IMR-90 (cell line): Measurements from ENCODE around the gene NR4A1. TPM values are rescaled to one million over a fixed set of nuclear protein-coding genes. Genes with fewer than 3 reads are reported as not detected.

Experiments
- ATAC-seq: fragments of 200-7000 bp; cut with Tn5 transposase; 2 replicates; pipeline ENCODE4 v1.9.1; 2020; ENCODE audit warnings: low read depth, mild to moderate bottlenecking, moderate library complexity
- BruUV-seq: library from RNA; stranded (reverse); fragments of 400-500 nt; replicated peaks from 2 replicates; lab custom pipeline; 2021; lab: Mats Ljungman, UMichigan
- CTCF ChIA-PET: fragments of 300-600 bp; formaldehyde crosslinking; extraction: SDS; loops from one replicate; lab custom pipeline; 2021; ENCODE audit warnings: antibody characterized with exemption; lab: Yijun Ruan, JAX
- POLR2A ChIA-PET: fragments of 300-600 bp; sonication (Branson Sonifier 250); formaldehyde crosslinking; loops from one replicate; lab custom pipeline; 2022; ENCODE audit warnings: antibody characterized with exemption; ENCODE audit not compliant: unreplicated experiment; lab: Charles Lee
- DNase-seq: peaks from one replicate; pipeline ENCODE4 v3.0.0; 2013
- H2AFZ ChIP-seq: replicated peaks from 2 replicates; pipeline ENCODE3; 2013; ENCODE audit warnings: low read length, mild to moderate bottlenecking; ENCODE audit not compliant: poor library complexity
- H2AK5ac ChIP-seq: 2 replicates; pipeline ENCODE4 v1.6.1; 2013; ENCODE audit warnings: low read depth, low read length, inconsistent platforms
- H2AK9ac ChIP-seq: replicated peaks from 2 replicates; pipeline ENCODE3; 2013; ENCODE audit warnings: mild to moderate bottlenecking, low read depth, low read length, moderate library complexity; ENCODE audit not compliant: poor library complexity
- H2BK120ac ChIP-seq: 2 replicates; pipeline ENCODE4 v1.6.1; 2013; ENCODE audit warnings: low read depth, low read length, inconsistent platforms
- H2BK15ac ChIP-seq: 3 replicates; pipeline ENCODE4 v1.6.1; 2013; ENCODE audit warnings: low read depth, low read length, inconsistent platforms
- H2BK20ac ChIP-seq: 2 replicates; pipeline ENCODE4 v1.6.1; 2013; ENCODE audit warnings: low read depth, mild to moderate bottlenecking, inconsistent platforms, low read length, moderate library complexity
- H2BK5ac ChIP-seq: 2 replicates; pipeline ENCODE4 v1.6.1; 2013; ENCODE audit warnings: mild to moderate bottlenecking, low read depth, low read length, inconsistent platforms; ENCODE audit not compliant: poor library complexity, severe bottlenecking
- H3K14ac ChIP-seq: replicated peaks from 2 replicates; pipeline ENCODE4 v1.6.1; 2013; ENCODE audit warnings: low read depth, low read length, inconsistent platforms
- H3K18ac ChIP-seq: 2 replicates; pipeline ENCODE4 v1.6.1; 2013; ENCODE audit warnings: low read depth, low read length, control low read depth
- H3K23ac ChIP-seq: 2 replicates; pipeline ENCODE4 v1.6.1; 2013; ENCODE audit warnings: low read depth, low read length, inconsistent platforms
- H3K27ac ChIP-seq: 2 replicates; pipeline ENCODE4 v1.5.1; 2013; ENCODE audit warnings: mild to moderate bottlenecking, control low read depth, low read length; ENCODE audit not compliant: insufficient read depth
- H3K27me3 ChIP-seq: 2 replicates; pipeline ENCODE4 v1.6.1; 2013; ENCODE audit warnings: low read length; ENCODE audit not compliant: control insufficient read depth, insufficient read depth
- H3K36me3 ChIP-seq: 2 replicates; pipeline ENCODE4 v1.6.1; 2013; ENCODE audit warnings: low read length, mixed read lengths; ENCODE audit not compliant: control insufficient read depth, insufficient read depth
- H3K4ac ChIP-seq: 2 replicates; pipeline ENCODE4 v1.6.1; 2013; ENCODE audit warnings: low read depth, low read length, inconsistent platforms
- H3K4me1 ChIP-seq: 2 replicates; pipeline ENCODE4 v1.6.1; 2013; ENCODE audit warnings: low read length, mixed read lengths; ENCODE audit not compliant: control insufficient read depth, insufficient read depth
- H3K4me2 ChIP-seq: 2 replicates; pipeline ENCODE4 v1.6.1; 2013; ENCODE audit warnings: low read depth, mild to moderate bottlenecking, control low read depth, low read length, moderate library complexity
- H3K4me3 ChIP-seq: 2 replicates; pipeline ENCODE4 v1.5.1; 2013; ENCODE audit warnings: low read depth, mild to moderate bottlenecking, control low read depth, low read length, moderate library complexity; ENCODE audit not compliant: insufficient read depth
- H3K56ac ChIP-seq: 2 replicates; pipeline ENCODE4 v1.6.1; 2013; ENCODE audit warnings: low read length, inconsistent platforms; ENCODE audit not compliant: insufficient read depth; ENCODE audit errors: extremely low read depth
- H3K79me1 ChIP-seq, 2 experiments: 2 replicates each; pipeline ENCODE4 v1.6.1; 2013; ENCODE audit warnings: low read length in 2 of 2, inconsistent platforms in 1 of 2, low read depth in 1 of 2
- H3K9ac ChIP-seq: 2 replicates; pipeline ENCODE4 v1.6.1; 2013; ENCODE audit warnings: low read depth, low read length, control low read depth
- H3K9me1 ChIP-seq: 2 replicates; pipeline ENCODE4 v1.6.1; 2013; ENCODE audit warnings: low read length, inconsistent platforms; ENCODE audit not compliant: insufficient read depth
- H3K9me3 ChIP-seq: 2 replicates; pipeline ENCODE4 v1.6.1; 2013; ENCODE audit warnings: low read length; ENCODE audit not compliant: control insufficient read depth, insufficient read depth
- H4K20me1 ChIP-seq: 2 replicates; pipeline ENCODE4 v1.6.1; 2013; ENCODE audit warnings: low read length, inconsistent platforms; ENCODE audit not compliant: insufficient read depth
- H4K5ac ChIP-seq: 2 replicates; pipeline ENCODE4 v1.6.1; 2013; ENCODE audit warnings: mild to moderate bottlenecking, low read depth, low read length, control low read depth
- H4K8ac ChIP-seq, 2 experiments: 2 replicates each; pipeline ENCODE4 v1.6.1; 2013; ENCODE audit warnings: low read depth in 2 of 2, low read length in 2 of 2, control low read depth in 1 of 2, inconsistent platforms in 1 of 2
- H4K91ac ChIP-seq: 2 replicates; pipeline ENCODE4 v1.6.1; 2013; ENCODE audit warnings: low read depth, low read length, inconsistent platforms; ENCODE audit not compliant: insufficient read depth
- BHLHE40 ChIP-seq: fragments of 150-350 bp; IDR thresholded peaks from 2 replicates; pipeline ENCODE4 v1.6.1; 2016; ENCODE audit warnings: mild to moderate bottlenecking, low read depth, low read length
- CHD1 ChIP-seq: IDR thresholded peaks from 2 replicates; pipeline ENCODE4 v1.6.1; 2012; ENCODE audit warnings: low read depth, low read length, improper control_type of control experiment
- FOS ChIP-seq: fragments of 150-350 bp; IDR thresholded peaks from 2 replicates; pipeline ENCODE4 v1.6.1; 2016; ENCODE audit warnings: low read depth, low read length
- MAFK ChIP-seq: IDR thresholded peaks from 2 replicates; pipeline ENCODE4 v1.6.1; 2012; ENCODE audit warnings: low read depth, low read length, improper control_type of control experiment
- MXI1 ChIP-seq: IDR thresholded peaks from 2 replicates; pipeline ENCODE4 v1.6.1; 2012; ENCODE audit warnings: low read depth, mild to moderate bottlenecking, low read length, moderate library complexity, borderline replicate concordance
- NFE2L2 ChIP-seq: fragments of 150-350 bp; IDR thresholded peaks from 2 replicates; pipeline ENCODE4 v1.6.1; 2016; ENCODE audit warnings: low read depth, mild to moderate bottlenecking, low read length
- POLR2A ChIP-seq: IDR thresholded peaks from 2 replicates; pipeline ENCODE4 v1.6.1; 2012; ENCODE audit warnings: mild to moderate bottlenecking, low read depth, low read length
- RAD21 ChIP-seq: IDR thresholded peaks from 2 replicates; pipeline ENCODE4 v1.6.1; 2012; ENCODE audit warnings: low read length, improper control_type of control experiment
- RCOR1 ChIP-seq: IDR thresholded peaks from 2 replicates; pipeline ENCODE4 v1.6.1; 2012; ENCODE audit warnings: mild to moderate bottlenecking, low read length, improper control_type of control experiment; ENCODE audit not compliant: insufficient replicate concordance
- RFX5 ChIP-seq: IDR thresholded peaks from 2 replicates; pipeline ENCODE4 v1.8.0; 2012; ENCODE audit warnings: low read depth, mild to moderate bottlenecking, low read length, moderate library complexity
- SMC3 ChIP-seq: fragments of 150-350 bp; IDR thresholded peaks from 2 replicates; pipeline ENCODE4 v1.6.1; 2016; ENCODE audit warnings: low read depth, mild to moderate bottlenecking, antibody characterized with exemption, low read length, moderate library complexity
- WGBS, 2 experiments: methylation state at CpG; one replicate each; pipeline versions ENCODE4 v1.1.5 to v1.1.7; 2013; ENCODE audit warnings: missing lambda C conversion rate in 2 of 2; ENCODE audit not compliant: insufficient read length in 1 of 2; ENCODE audit errors: extremely low coverage in 2 of 2; 5-methylcytosine and 5-hydroxymethylcytosine counted together
- dilution Hi-C: fragments of 300-500 bp; cut with HindIII; formaldehyde crosslinking; loops from one replicate; pipeline ENCODE4 v1.14.3; 2018; ENCODE audit warnings: low sequenced_read_pairs; ENCODE audit not compliant: unreplicated experiment
- in situ Hi-C: fragments of 300-500 bp; cut with MboI; formaldehyde crosslinking; loops from 3 replicates; pipeline ENCODE4 v1.14.3; 2019; ENCODE audit warnings: low sequenced_read_pairs, inconsistent platforms, mixed read lengths
- intact Hi-C: fragments of 100-400 bp; cut with micrococcal nuclease; formaldehyde crosslinking; loops from 2 replicates; pipeline ENCODE4 v1.10.0; 2022
- polyA plus RNA-seq, 3 experiments: library from polyadenylated mRNA; depleted of rRNA; stranded (reverse); fragments of >200 nt; gene quantifications; 2 replicates each; pipeline ENCODE4 v1.2.3, GENCODE V29; 2012; ENCODE audit warnings: low replicate concordance in 1 of 3
- total RNA-seq: library from RNA; depleted of rRNA; stranded (reverse); fragments of >200 nt; gene quantifications from 2 replicates; pipeline ENCODE4 v1.2.3, GENCODE V29; 2012
- TF ChIP-seq, protein P1 (sequence below): fragments of 150-350 bp; IDR thresholded peaks from 2 replicates; pipeline ENCODE4 v1.6.1; 2016; ENCODE audit warnings: low read depth, mild to moderate bottlenecking, low read length, moderate library complexity, borderline replicate concordance
- TF ChIP-seq, protein P2 (sequence below): fragments of 150-350 bp; IDR thresholded peaks from 2 replicates; pipeline ENCODE4 v1.6.1; 2017; ENCODE audit warnings: mild to moderate bottlenecking, antibody characterized with exemption, low read length, low read depth
- TF ChIP-seq, protein P3 (sequence below): conservative IDR thresholded peaks from 2 replicates; pipeline ENCODE4 v1.5.1; 2012; ENCODE audit warnings: mild to moderate bottlenecking, low read depth, low read length, improper control_type of control experiment

The NR4A1 gene
- total and polyA plus RNA-seq, 2 of the 4 experiments (the other 2 are of a cell fraction) = 6.6 to 34.1 TPM

DNA sequence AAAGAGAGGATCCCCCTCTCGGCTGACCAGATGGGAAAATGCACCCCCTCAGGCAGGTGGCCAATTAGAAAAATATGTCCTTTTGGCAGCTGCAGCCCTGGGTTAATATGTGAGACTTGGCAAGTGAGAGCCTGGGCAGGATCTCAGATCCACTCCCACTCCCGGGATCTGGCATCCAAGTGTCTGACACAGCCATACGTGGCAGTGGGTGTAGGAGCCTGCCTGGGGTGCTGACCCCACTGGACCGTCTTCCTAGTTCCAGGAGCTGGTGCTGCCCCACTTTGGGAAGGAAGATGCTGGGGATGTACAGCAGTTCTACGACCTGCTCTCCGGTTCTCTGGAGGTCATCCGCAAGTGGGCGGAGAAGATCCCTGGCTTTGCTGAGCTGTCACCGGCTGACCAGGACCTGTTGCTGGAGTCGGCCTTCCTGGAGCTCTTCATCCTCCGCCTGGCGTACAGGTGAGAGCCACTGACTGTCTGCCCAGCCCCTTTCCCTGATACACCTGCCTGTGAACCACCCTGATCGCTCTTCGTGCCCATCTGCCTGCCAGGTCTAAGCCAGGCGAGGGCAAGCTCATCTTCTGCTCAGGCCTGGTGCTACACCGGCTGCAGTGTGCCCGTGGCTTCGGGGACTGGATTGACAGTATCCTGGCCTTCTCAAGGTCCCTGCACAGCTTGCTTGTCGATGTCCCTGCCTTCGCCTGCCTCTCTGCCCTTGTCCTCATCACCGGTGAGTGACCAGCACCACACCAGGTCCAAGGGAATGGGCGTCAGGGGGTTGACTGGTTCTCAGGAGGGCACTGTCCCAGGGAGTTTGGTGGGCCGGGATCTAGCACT is 5.8 kb downstream of the NR4A1 start:
- Histone ChIP-seq H3K4me1 (peaks cover 11% of the 10 kb centered on the region), H3K4me2 (no peak overlapping the region), H4K8ac (no peak overlapping the region), H2BK15ac (no peak overlapping the region), H3K9ac (no peak overlapping the region), H3K79me1 (peaks cover 0 to 37% of the 10 kb centered on the region in 2 experiments; a peak in 2 of 4 replicates), H4K20me1 (peaks cover 38% of the 10 kb centered on the region), H3K36me3 (peaks cover 46% of the 10 kb centered on the region), H3K27me3 (no peaks in the 10 kb centered on the region), H2BK120ac (no peak overlapping the region), H3K56ac (no peak overlapping the region), H3K27ac (no peak overlapping the region), H3K9me3 (no peaks in the 10 kb centered on the region), H3K14ac (no peak overlapping the region), H4K91ac (no peak overlapping the region), H2BK5ac (no peak overlapping the region), H3K4ac (no peak overlapping the region), H3K18ac (no peak overlapping the region), H4K5ac (no peak overlapping the region), H2AK5ac (no peak overlapping the region), H2AK9ac (peak overlapping the region; percentile 40), H3K23ac (no peak overlapping the region), H2AFZ (no peak overlapping the region), H3K4me3 (no peak overlapping the region), H2BK20ac (no peak overlapping the region), H3K9me1 (peaks cover 6% of the 10 kb centered on the region; the same call in 1 of the 2 replicates)
- POLR2A ChIA-PET = no interaction called here
- CTCF ChIA-PET = no interaction called here
- in situ Hi-C loops = no loop called here
- intact Hi-C loops = no loop called here
- ATAC-seq (no peak), DNase-seq (peak; percentile 54)
- dilution Hi-C loops = no loop called here
- 90% methylated on average over 14 of the region's 23 CpGs; no CpG with 5 or more reads in 1 of the 2 experiments for WGBS, 2 experiments
- BruUV-seq = no TSS peak
- TF ChIP-seq RAD21 (no peak), BHLHE40 (0 out of 2 replicates have a peak, but pooled peaks have one; percentile 1), RFX5 (no peak), POLR2A (peak; percentile 24), FOS (no peak), NFE2L2 (0 out of 2 replicates have a peak, but pooled peaks have one; percentile 1), RCOR1 (no peak), SMC3 (no peak), MXI1 (no peak), CHD1 (peak; percentile 66; the same call in 1 of the 2 replicates), MAFK (no peak)
- TF ChIP-seq, protein P1, sequence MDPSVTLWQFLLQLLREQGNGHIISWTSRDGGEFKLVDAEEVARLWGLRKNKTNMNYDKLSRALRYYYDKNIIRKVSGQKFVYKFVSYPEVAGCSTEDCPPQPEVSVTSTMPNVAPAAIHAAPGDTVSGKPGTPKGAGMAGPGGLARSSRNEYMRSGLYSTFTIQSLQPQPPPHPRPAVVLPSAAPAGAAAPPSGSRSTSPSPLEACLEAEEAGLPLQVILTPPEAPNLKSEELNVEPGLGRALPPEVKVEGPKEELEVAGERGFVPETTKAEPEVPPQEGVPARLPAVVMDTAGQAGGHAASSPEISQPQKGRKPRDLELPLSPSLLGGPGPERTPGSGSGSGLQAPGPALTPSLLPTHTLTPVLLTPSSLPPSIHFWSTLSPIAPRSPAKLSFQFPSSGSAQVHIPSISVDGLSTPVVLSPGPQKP = no peak
- TF ChIP-seq, protein P2, sequence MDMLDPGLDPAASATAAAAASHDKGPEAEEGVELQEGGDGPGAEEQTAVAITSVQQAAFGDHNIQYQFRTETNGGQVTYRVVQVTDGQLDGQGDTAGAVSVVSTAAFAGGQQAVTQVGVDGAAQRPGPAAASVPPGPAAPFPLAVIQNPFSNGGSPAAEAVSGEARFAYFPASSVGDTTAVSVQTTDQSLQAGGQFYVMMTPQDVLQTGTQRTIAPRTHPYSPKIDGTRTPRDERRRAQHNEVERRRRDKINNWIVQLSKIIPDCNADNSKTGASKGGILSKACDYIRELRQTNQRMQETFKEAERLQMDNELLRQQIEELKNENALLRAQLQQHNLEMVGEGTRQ = peak; percentile 23
- TF ChIP-seq, protein P3, sequence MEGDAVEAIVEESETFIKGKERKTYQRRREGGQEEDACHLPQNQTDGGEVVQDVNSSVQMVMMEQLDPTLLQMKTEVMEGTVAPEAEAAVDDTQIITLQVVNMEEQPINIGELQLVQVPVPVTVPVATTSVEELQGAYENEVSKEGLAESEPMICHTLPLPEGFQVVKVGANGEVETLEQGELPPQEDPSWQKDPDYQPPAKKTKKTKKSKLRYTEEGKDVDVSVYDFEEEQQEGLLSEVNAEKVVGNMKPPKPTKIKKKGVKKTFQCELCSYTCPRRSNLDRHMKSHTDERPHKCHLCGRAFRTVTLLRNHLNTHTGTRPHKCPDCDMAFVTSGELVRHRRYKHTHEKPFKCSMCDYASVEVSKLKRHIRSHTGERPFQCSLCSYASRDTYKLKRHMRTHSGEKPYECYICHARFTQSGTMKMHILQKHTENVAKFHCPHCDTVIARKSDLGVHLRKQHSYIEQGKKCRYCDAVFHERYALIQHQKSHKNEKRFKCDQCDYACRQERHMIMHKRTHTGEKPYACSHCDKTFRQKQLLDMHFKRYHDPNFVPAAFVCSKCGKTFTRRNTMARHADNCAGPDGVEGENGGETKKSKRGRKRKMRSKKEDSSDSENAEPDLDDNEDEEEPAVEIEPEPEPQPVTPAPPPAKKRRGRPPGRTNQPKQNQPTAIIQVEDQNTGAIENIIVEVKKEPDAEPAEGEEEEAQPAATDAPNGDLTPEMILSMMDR = no peak
